Germinal center (tissue), 1 donor: ENCODE results near the gene PHAX.
"Not testable (repeated sequence)": the region's sequence is repeated elsewhere in the genome, so short reads cannot be mapped to it uniquely, and the experiment has no call there.

ENCODE experiments used
- DNase-seq: peaks from one replicate; pipeline ENCODE4 v3.0.0; 2012; ENCODE audit warnings: mixed read lengths, low spot score

The PHAX gene

GRCh38 chr5:126600631-126601511 lies at the start of gene PHAX:
TSS of gene PHAX (plus strand) at chr5:126600947. CDS start at chr5:126600963, 16 bp downstream.
- peak; percentile 85 for DNase-seq

DNA sequence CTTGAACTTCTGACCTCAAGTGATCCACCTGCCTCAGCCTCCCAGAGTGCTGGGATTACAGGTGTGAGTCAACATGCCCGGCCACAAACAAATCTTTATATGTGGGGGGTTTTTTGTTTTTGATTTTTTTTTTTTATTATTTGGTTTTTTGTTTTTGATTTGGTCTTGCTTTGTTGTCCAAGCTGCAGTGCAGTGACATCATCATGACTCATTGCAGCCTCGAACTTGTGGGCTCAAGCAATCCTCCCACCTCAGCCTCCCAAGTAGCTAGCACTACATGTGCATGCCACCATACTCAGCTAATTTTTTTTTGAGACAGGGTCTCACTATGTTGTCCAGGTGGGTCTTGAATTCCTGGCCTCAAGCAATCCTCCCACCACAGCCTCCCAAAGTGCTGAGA lies 48.1 kb upstream of the PHAX start:
- DNase-seq = no peak

DNA sequence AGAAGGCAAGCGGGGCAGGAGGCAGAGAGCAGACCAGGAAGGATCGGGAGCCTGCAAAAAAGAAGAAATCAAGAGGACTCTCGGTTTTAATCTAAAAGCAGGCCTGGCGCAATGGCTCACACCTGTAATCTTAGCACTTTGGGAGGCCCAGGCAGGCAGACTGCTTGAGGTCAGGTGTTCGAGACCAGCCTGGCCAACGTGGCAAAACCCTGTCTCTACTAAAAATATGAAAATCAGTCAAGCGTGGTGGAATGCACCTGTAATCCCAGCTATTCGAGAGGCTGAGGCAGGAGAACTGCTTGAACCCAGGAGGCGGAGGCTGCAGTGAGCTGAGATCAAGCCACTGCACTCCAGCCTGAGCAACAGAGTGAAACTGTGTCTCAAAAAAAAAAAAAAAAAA lies 45.6 kb upstream of the PHAX start:
- DNase-seq = not testable (repeated sequence)

- no peak for DNase-seq
These were observed 38.8 kb upstream of the PHAX start for GRCh38 chr5:126561908-126562307.

GRCh38 chr5:126562823-126563222 lies 37.9 kb upstream of the PHAX start:
- no peak for DNase-seq

GRCh38 chr5:126568206-126568755 lies 32.5 kb upstream of the PHAX start:
- no peak for DNase-seq

GRCh38 chr5:126575644-126576043 lies 25.1 kb upstream of the PHAX start:
- no peak for DNase-seq

DNA sequence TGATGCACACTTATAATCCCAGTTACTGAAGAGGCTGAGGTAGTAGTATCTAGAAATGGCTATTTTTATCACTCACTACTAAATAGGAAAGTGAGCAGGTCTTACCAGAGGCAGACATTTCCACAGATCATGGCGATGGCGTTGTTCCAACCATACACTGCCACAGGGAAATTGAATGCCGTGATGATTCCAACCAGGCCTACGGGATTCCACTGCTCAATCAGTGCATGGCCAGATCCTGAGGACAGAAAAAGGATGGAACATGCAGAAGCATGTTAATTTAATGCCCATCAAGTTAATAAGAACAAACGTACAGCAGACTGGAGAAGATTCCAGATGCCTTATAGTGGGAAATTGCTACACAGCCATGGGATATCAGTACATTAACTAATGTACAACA lies 23.8 kb upstream of the PHAX start:
- DNase-seq = no peak

DNA sequence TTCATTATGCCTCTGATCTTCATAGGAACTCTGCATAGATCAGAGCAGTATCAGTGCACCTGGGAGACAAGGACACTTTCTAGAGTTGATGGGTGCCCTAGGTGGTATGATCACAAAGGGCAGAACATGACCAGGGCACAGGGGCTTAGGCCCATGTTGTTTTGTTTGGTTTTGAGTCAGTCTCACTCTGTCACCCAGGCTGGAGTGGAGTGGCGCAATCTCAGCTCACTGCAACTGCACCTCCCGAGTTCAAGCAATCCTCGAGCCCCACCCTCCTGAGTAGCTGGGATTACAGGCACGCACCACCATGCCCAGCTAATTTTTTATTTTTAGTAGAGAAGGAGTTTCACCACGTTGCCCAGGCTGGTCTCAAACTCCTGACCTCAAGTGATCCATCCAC lies 23.3 kb upstream of the PHAX start:
- no peak for DNase-seq

- no peak for DNase-seq
These were observed 21.0 kb upstream of the PHAX start for GRCh38 chr5:126579716-126580115.

- no peak for DNase-seq
These were observed 17.0 kb upstream of the PHAX start for GRCh38 chr5:126583761-126584160.

DNA sequence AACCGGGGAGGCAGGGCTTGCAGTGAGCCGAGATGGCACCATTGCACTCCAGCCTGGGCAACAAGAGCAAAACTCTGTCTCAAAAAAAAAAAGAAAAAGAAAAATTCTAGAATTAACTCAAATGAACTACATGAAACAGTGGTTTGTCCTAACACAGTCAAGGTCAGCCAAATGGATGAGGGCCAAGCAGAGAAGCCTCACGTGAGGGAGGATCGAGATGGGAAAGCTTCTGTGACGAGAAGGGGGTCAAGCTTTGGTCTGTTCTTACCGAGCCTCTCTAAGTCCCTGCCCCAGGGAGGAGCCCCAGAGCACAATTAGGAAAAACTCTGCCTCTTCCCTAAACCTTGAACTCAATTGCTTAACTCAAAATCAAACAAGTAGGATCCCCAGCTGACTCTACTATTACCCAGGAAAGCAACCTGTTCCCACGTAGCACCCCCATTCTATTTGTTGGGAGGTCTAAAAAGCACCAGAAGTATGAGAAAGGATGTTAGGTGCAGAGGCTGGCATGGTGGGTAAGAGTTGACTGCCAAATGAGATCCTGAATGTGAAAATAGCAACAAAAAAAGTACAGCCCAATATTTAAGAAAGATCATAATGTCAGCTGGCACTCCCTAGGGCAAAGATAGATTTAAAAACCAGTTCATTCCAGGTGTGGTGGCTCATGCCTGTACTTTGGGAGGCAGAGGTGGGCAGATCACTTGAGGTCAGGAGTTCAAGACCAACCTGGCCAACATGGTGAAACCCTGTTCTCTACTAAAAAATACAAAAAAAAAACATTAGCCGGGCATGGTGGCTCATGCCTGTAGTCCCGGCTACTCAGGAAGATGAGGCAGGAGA lies 13.0 kb upstream of the PHAX start:
- DNase-seq = no peak

DNA sequence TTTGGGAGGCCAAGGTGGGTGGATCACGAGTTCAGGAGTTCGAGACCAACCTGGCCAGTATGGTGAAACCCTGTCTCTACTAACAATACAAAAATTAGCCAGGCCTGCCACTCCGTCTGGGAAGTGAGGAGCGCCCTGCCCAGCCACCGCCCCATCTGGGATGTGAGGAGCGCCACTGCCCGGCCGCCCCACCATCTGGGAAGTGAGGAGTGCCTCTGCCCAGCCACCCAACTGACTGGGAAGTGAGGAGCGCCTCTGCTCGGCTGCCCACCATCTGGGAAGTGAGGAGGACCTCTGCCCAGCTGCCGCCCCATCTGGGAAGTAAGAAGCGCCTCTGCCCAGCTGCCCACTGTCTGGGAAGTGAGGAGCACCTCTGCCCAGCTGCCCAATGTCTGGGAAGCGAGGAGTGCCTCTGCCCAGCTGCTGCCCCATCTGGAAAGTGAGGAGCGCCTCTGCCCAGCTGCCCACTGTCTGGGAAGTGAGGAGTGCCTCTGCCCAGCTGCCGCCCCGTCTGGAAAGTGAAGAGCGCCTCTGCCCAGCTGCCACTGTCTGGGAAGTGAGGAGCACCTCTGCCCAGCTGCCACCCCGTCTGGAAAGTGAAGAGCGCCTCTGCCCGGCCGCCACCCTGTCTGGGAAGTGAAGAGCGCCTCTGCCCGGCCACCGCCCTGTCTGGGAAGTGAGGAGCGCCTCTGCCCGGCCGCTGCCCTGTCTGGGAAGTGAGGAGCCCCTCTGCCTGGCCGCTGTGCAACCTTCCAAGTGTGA lies 11.0 kb upstream of the PHAX start:
- no peak for DNase-seq

DNA sequence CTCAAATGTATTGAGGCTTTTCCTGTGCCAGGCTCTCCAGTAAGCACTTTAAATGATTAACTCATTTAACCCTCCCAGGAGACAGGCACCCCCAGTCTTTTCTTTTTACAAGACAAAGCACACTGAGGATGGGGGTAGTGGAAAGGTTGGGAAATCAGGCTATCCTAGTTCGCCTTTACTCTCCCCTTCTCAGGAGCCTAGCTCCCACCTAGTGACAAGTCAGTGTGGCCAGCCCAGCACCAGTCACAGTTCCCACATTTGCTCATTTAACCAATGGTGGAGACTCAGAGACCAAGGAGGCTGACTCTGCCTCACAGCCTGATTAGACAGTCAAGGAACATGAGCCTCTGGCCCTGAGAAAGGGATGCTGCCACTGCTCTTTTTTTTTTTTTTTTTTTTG lies 9.2 kb upstream of the PHAX start:
- DNase-seq = no peak

DNA sequence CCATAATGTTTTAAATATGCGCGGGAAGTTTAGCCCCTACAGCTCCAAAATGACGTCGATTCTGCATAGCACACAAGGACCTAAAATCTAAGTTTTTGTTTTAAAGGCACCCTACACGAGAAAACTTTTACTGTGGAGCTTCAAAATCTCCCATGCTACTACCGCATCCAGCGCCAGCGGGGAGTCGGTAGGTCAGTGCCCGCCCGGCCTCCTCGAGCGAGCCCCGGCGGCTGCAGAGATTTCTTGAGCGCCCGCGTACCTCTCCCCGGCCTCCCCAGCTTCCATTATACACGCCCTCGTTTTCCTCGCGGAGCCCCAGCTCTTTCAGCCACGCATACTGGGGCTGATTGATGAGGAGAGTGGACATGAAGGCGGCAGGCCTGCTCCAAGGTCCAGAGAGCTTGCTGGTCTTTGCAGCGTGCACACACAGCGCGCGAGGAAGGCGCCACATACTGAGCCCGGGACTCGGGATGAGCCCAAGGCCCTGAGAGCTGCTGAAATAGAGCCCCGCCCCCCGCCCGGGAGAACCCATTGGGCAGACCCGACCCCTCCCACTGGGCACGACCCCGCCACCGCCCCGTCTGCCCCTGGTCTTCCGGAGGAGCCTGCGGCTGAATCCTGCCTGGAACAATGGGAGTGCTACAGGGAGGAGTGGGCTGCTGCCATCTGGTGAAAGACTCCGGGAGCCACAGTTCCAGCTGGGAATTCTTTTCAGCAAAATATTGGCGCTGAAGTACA lies 5.8 kb upstream of the PHAX start, which contains the start of gene ALDH7A1:
Gene ALDH7A1 (minus strand): TSS at position 472 of the 738 bp plus-strand sequence. CDS start 21 bp downstream, at position 451.
- DNase-seq = peak; percentile 78

DNA sequence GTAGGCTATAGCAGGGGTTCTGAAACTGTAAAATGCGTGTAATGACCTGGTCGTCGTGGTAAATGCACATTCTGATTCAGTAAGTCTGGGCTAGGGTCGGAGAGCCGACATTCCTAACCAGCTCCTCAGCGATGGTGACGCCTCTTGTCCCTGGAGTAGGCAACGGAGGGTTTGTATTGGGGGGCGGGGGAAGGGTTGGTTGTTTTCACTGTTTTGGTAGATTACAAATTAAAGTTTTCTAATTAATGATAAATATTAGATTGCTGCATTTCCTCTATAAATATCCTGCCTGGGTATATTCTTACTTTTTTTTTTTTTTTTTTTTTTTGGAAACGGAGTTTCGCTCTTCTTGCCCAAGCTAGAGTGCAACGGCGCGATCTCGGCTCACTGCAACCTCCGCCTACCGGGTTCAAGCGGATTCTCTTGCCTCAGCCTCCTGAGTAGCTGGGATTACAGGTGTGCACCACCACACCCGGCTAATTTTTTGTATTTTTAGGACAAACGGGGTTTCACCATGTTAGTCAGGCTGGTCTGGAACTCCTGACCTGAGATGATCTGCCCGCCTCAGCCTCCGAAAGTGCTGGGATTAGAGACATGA lies 5.2 kb upstream of the PHAX start:
- no peak for DNase-seq

- no peak for DNase-seq
These were observed 3.6 kb upstream of the PHAX start for GRCh38 chr5:126597156-126597555.

GRCh38 chr5:126599499-126599898 lies 1.2 kb upstream of the PHAX start:
- DNase-seq = no peak

GRCh38 chr5:126599971-126600630 lies 646 bp upstream of the PHAX start:
- DNase-seq = not testable (repeated sequence)

- no peak for DNase-seq
These were observed 2.8 kb downstream of the PHAX start for GRCh38 chr5:126603402-126603991.
